ENCODE results near the gene NARF.

- TF ChIP-seq CTCF (IDR thresholded peaks at IDR 0.05): no peak
- TF ChIP-seq POLR2AphosphoS5 (IDR thresholded peaks at IDR 0.05): no peak
These were observed 14.2 kb upstream of the NARF start for GRCh38 chr17:82444284-82444893.
